HepG2 (cell line): ENCODE measurements around the gene GPER1. TPM values are rescaled to one million over a fixed set of nuclear protein-coding genes. Genes with fewer than 3 reads are reported as not detected.

ENCODE experiments used
- CCAR2 ChIP-seq: fragments of 200-400 bp; formaldehyde crosslinking; optimal IDR thresholded peaks from 2 replicates; pipeline ENCODE3; 2018; ENCODE audit warnings: low read depth, mild to moderate bottlenecking, low read length, moderate library complexity
- ETV6 ChIP-seq: sonication (generic); formaldehyde crosslinking; conservative IDR thresholded peaks from 2 replicates; pipeline ENCODE4 v1.4.0; 2020; ENCODE audit warnings: missing genetic modification reagents
- FOXJ3 ChIP-seq: sonication (generic); formaldehyde crosslinking; IDR thresholded peaks from 2 replicates; pipeline ENCODE4 v1.4.0; 2020; ENCODE audit warnings: missing genetic modification reagents, mild to moderate bottlenecking, borderline replicate concordance
- JUND ChIP-seq: sonication (generic); formaldehyde crosslinking; IDR thresholded peaks from 2 replicates; pipeline ENCODE4 v1.8.0; 2022; ENCODE audit warnings: mild to moderate bottlenecking, missing genetic modification reagents
- MYC ChIP-seq: sonication (generic); formaldehyde crosslinking; IDR thresholded peaks from 2 replicates; pipeline ENCODE4 v1.9.0; 2021; ENCODE audit warnings: missing genetic modification reagents, borderline replicate concordance
- NR2F1 ChIP-seq, 2 experiments: fragments of 450-650 bp in 1 of 2; formaldehyde crosslinking in 1 of 2; IDR thresholded peaks; 2 replicates each; pipeline versions ENCODE4 v1.5.0 to v1.6.1; 2016 to 2020; ENCODE audit warnings: mild to moderate bottlenecking in 1 of 2, missing compliant biosample characterization in 1 of 2, missing genetic modification reagents in 1 of 2, moderate library complexity in 1 of 2
- RAD21 ChIP-seq: fragments of 450-650 bp; formaldehyde crosslinking; IDR thresholded peaks from 2 replicates; pipeline ENCODE4 v1.5.0; 2020; ENCODE audit warnings: mild to moderate bottlenecking
- RBFOX2 ChIP-seq: fragments of 200-400 bp; formaldehyde crosslinking; IDR thresholded peaks from 2 replicates; pipeline ENCODE4 v1.6.1; 2017; ENCODE audit warnings: low read depth, mild to moderate bottlenecking, low read length
- RNF2 ChIP-seq: fragments of 450-650 bp; conservative IDR thresholded peaks from 2 replicates; pipeline ENCODE4 v1.6.1; 2016; ENCODE audit warnings: low read depth
- SAFB2 ChIP-seq: sonication (generic); formaldehyde crosslinking; IDR thresholded peaks from 2 replicates; pipeline ENCODE4 v1.5.1; 2020; ENCODE audit warnings: missing genetic modification reagents, low read depth, mild to moderate bottlenecking, borderline replicate concordance
- SIN3A ChIP-seq: IDR thresholded peaks from 2 replicates; pipeline ENCODE4 v1.6.1; 2011; ENCODE audit warnings: low read depth, mild to moderate bottlenecking, control low read depth, low read length, borderline replicate concordance
- THYN1 ChIP-seq: sonication (generic); formaldehyde crosslinking; IDR thresholded peaks from 2 replicates; pipeline ENCODE4 v1.8.1; 2023; ENCODE audit warnings: low read depth, mild to moderate bottlenecking, moderate library complexity, missing genetic modification reagents, borderline replicate concordance
- ZFP90 ChIP-seq: sonication (generic); formaldehyde crosslinking; IDR thresholded peaks from 2 replicates; pipeline ENCODE4 v1.8.0; 2022; ENCODE audit warnings: missing genetic modification reagents, mild to moderate bottlenecking, inconsistent platforms, borderline replicate concordance
- ZIK1 ChIP-seq: sonication (generic); formaldehyde crosslinking; IDR thresholded peaks from 2 replicates; pipeline ENCODE4 v1.5.0; 2020; ENCODE audit warnings: mild to moderate bottlenecking, low read depth, missing genetic modification reagents, borderline replicate concordance
- ZNF441 ChIP-seq: sonication (generic); formaldehyde crosslinking; IDR thresholded peaks from 2 replicates; pipeline ENCODE4 v1.7.0; 2021; ENCODE audit warnings: missing genetic modification reagents, borderline replicate concordance
- ZNF792 ChIP-seq: IDR thresholded peaks from 2 replicates; pipeline ENCODE4 v1.6.1; 2016
- polyA plus RNA-seq, 8 experiments: library from polyadenylated mRNA; depleted of rRNA in 3 of 8; stranded (reverse) in 7 of 8; unstranded in 1 of 8; fragments of >200 nt; fragmentation: Illumina TruSeq in 4 of 8; extraction: Trizol in 4 of 8; gene quantifications; 2 replicates each; pipeline versions ENCODE4 v1.2.1 to v1.2.3, GENCODE V29; 2011 to 2016; ENCODE audit warnings: low read depth in 4 of 8, missing spikeins in 1 of 8, mixed read lengths in 1 of 8; ENCODE audit not compliant: insufficient read depth in 1 of 8
- total RNA-seq, 5 experiments: library from RNA; depleted of rRNA; stranded (reverse); fragments of >200 nt; fragmentation: Illumina TruSeq; extraction: Trizol; gene quantifications; 2 replicates each; pipeline ENCODE4 v1.2.3, GENCODE V29; 2016; ENCODE audit warnings: low read depth in 1 of 5
- TF ChIP-seq, protein P1 (sequence below): sonication (generic); formaldehyde crosslinking; IDR thresholded peaks from 2 replicates; pipeline ENCODE4 v1.4.0; 2020; ENCODE audit warnings: missing genetic modification reagents
- TF ChIP-seq, protein P2 (sequence below): sonication (generic); formaldehyde crosslinking; IDR thresholded peaks from 2 replicates; pipeline ENCODE4 v1.8.1; 2022; ENCODE audit warnings: low read depth, mild to moderate bottlenecking, missing genetic modification reagents
- TF ChIP-seq, protein P3 (sequence below): sonication (generic); formaldehyde crosslinking; IDR thresholded peaks from 2 replicates; pipeline ENCODE4 v1.8.0; 2022; ENCODE audit warnings: missing genetic modification reagents, mild to moderate bottlenecking, borderline replicate concordance
- TF ChIP-seq, protein P4 (sequence below): sonication (generic); formaldehyde crosslinking; IDR thresholded peaks from 2 replicates; pipeline ENCODE4 v1.8.1; 2023; ENCODE audit warnings: mild to moderate bottlenecking, inconsistent platforms, moderate library complexity, missing genetic modification reagents, borderline replicate concordance

Gene GPER1
- total and polyA plus RNA-seq, 2 of the 13 experiments (the other 11 are each of a cell fraction or from before 2014, with no cell fraction given): 12.7 to 19.7 TPM

DNA sequence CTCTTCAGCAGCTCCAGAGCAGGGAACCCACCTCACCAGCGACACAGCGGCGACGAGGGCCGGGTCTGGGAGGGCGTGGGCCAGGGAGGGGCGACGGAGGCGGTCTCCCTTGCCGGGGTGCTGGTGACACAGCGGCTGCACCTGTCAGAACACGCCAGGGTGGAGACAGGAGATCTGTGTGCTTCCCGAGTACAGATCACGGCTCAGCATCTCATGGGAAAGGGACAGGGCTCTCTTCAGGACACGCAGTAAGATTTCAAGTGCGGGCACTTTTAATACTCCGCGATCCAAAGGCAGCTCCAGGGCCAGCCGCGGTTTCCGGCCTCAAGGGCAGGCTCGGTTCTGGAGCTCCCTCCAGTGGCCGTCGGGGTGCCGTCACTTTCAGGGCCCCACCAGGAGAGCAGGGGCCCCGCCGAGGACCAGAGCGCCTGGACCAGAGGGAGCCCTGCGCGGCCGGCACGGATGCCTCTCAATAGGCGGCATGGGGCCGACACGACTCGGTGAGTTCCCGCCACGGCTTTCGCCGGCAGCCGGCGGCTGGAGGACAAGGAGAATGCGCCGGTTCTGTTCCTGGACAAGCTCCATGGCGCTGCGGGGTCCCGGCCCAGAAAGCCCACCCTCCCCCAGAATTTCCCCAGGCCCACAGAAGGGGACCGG, 22.2 kb upstream of the GPER1 start (continued):
- TF ChIP-seq, protein P1, sequence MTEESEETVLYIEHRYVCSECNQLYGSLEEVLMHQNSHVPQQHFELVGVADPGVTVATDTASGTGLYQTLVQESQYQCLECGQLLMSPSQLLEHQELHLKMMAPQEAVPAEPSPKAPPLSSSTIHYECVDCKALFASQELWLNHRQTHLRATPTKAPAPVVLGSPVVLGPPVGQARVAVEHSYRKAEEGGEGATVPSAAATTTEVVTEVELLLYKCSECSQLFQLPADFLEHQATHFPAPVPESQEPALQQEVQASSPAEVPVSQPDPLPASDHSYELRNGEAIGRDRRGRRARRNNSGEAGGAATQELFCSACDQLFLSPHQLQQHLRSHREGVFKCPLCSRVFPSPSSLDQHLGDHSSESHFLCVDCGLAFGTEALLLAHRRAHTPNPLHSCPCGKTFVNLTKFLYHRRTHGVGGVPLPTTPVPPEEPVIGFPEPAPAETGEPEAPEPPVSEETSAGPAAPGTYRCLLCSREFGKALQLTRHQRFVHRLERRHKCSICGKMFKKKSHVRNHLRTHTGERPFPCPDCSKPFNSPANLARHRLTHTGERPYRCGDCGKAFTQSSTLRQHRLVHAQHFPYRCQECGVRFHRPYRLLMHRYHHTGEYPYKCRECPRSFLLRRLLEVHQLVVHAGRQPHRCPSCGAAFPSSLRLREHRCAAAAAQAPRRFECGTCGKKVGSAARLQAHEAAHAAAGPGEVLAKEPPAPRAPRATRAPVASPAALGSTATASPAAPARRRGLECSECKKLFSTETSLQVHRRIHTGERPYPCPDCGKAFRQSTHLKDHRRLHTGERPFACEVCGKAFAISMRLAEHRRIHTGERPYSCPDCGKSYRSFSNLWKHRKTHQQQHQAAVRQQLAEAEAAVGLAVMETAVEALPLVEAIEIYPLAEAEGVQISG (CRISPR knock-in tag): peak; percentile 54; the same call in 1 of the 2 replicates
- TF ChIP-seq ETV6 (CRISPR knock-in tag) (no peak), SIN3A (no peak), FOXJ3 (no peak; the same call in 1 of the 2 replicates), RNF2 (no peak), ZNF441 (CRISPR knock-in tag) (0 out of 2 replicates have a peak, but pooled peaks have one; percentile 31), RAD21 (CRISPR knock-in tag) (peak; percentile 98), CCAR2 (no peak), ZFP90 (CRISPR knock-in tag) (no peak), RBFOX2 (no peak), MYC (0 out of 2 replicates have a peak, but pooled peaks have one; percentile 42), THYN1 (CRISPR knock-in tag) (no peak), SAFB2 (CRISPR knock-in tag) (no peak), JUND (CRISPR knock-in tag) (no peak), NR2F1 (CRISPR knock-in tag; IDR thresholded peaks at IDR 0.05) (no peak), ZIK1 (CRISPR knock-in tag) (no peak), ZNF792 (CRISPR knock-in tag) (no peak)
- TF ChIP-seq, protein P2, sequence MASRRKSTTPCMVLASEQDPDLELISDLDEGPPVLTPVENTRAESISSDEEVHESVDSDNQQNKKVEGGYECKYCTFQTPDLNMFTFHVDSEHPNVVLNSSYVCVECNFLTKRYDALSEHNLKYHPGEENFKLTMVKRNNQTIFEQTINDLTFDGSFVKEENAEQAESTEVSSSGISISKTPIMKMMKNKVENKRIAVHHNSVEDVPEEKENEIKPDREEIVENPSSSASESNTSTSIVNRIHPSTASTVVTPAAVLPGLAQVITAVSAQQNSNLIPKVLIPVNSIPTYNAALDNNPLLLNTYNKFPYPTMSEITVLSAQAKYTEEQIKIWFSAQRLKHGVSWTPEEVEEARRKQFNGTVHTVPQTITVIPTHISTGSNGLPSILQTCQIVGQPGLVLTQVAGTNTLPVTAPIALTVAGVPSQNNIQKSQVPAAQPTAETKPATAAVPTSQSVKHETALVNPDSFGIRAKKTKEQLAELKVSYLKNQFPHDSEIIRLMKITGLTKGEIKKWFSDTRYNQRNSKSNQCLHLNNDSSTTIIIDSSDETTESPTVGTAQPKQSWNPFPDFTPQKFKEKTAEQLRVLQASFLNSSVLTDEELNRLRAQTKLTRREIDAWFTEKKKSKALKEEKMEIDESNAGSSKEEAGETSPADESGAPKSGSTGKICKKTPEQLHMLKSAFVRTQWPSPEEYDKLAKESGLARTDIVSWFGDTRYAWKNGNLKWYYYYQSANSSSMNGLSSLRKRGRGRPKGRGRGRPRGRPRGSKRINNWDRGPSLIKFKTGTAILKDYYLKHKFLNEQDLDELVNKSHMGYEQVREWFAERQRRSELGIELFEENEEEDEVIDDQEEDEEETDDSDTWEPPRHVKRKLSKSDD (CRISPR knock-in tag): no peak
- TF ChIP-seq, protein P3, sequence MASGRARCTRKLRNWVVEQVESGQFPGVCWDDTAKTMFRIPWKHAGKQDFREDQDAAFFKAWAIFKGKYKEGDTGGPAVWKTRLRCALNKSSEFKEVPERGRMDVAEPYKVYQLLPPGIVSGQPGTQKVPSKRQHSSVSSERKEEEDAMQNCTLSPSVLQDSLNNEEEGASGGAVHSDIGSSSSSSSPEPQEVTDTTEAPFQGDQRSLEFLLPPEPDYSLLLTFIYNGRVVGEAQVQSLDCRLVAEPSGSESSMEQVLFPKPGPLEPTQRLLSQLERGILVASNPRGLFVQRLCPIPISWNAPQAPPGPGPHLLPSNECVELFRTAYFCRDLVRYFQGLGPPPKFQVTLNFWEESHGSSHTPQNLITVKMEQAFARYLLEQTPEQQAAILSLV (CRISPR knock-in tag): peak; percentile 43; the same call in 1 of the 2 replicates
- TF ChIP-seq, protein P4, sequence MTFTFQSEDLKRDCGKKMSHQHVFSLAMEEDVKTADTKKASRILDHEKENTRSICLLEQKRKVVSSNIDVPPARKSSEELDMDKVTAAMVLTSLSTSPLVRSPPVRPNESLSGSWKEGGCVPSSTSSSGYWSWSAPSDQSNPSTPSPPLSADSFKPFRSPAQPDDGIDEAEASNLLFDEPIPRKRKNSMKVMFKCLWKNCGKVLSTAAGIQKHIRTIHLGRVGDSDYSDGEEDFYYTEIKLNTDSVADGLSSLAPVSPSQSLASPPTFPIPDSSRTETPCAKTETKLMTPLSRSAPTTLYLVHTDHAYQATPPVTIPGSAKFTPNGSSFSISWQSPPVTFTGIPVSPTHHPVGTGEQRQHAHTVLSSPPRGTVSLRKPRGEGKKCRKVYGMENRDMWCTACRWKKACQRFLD (CRISPR knock-in tag): 0 out of 2 replicates have a peak, but pooled peaks have one; percentile 32
